ENCODE measurements around the gene IPO9. TPM values are rescaled to one million over a fixed set of nuclear protein-coding genes. Genes with fewer than 3 reads are reported as not detected.

Gene IPO9
- polyA plus RNA-seq, 1 donor (not counting 4 experiments of a cell fraction or from before 2014, with no cell fraction given): 38.9 TPM

DNA sequence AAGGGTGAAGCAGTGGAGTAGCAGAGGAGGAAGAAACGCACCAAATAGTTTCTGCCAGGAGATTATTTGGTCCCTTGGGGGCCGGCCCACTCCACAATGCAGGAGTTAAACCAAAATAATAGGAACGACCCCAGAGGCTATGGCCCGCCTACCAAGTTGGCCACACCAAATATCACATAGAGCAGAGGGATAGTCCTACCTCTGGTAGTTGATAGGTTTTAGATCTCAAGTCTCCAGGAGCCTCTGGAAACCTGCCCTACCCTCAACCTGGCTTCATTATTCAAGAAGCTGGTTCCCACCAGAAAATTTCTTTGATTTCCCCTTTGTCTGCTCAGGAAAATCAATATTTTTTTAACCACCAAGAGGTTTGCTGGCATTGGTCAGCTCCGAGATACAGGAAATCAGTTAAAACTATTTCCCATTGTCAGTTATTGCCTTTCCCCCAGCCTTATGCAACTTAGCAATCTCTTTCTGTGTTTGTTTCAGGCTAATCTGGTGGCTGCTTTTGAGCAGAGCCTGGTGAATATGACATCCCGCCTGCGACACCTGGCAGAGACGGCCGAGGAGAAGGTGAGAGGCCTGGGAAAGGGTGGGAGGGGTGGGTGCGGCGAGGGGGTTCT, 35.5 kb upstream of the IPO9 start:
- Histone ChIP-seq H3K9ac (ENCODE audit: control insufficient read depth, extremely low read depth, insufficient read depth, low read length) (no peak overlapping the region), H4K20me1 (ENCODE audit: control insufficient read depth, extremely low read depth, insufficient read depth, low read length) (no peaks in the 10 kb centered on the region), H3K4me2 (ENCODE audit: control insufficient read depth, extremely low read depth, insufficient read depth, low read depth, low read length) (no peak overlapping the region), H3K79me2 (ENCODE audit: control insufficient read depth, insufficient read depth, low read length) (no peaks in the 10 kb centered on the region), H2AFZ (ENCODE audit: control insufficient read depth, low read length) (no peak overlapping the region), H3K9me3 (ENCODE audit: control insufficient read depth, low read depth, low read length) (no peaks in the 10 kb centered on the region), H3K27ac (ENCODE audit: control insufficient read depth, insufficient read depth, low read length) (no peak overlapping the region), H3K4me3 (ENCODE audit: control insufficient read depth in 2 of 3, extremely low read depth in 1 of 3, insufficient read depth in 2 of 3, low read depth in 1 of 3, low read length in 3 of 3) (no peak overlapping the region), H3K27me3 (ENCODE audit: control insufficient read depth, extremely low read depth, insufficient read depth, low read length) (no peaks in the 10 kb centered on the region), H3K4me1 (ENCODE audit: control insufficient read depth, extremely low read depth, insufficient read depth, low read length) (peaks cover 25% of the 10 kb centered on the region), H3K36me3 (ENCODE audit: control insufficient read depth in 2 of 2, extremely low read depth in 1 of 2, insufficient read depth in 2 of 2, low read length in 2 of 2) (peaks cover 36 to 54% of the 10 kb centered on the region in 2 experiments), H3K9me1 (ENCODE audit: control insufficient read depth, extremely low read depth, insufficient read depth, low read length) (no peaks in the 10 kb centered on the region)
- DNase-seq (ENCODE audit: low read depth, low spot score) (no peak), FAIRE-seq (no peak)
- dilution Hi-C loops (cut with MboI; ENCODE audit: extremely low pct_ligation_motif_present, low sequenced_read_pairs): loop anchor here (25.0 kb wide), 1 partner anchor 231 kb away; no protein-coding TSS in a partner anchor
- TF ChIP-seq, protein P1, sequence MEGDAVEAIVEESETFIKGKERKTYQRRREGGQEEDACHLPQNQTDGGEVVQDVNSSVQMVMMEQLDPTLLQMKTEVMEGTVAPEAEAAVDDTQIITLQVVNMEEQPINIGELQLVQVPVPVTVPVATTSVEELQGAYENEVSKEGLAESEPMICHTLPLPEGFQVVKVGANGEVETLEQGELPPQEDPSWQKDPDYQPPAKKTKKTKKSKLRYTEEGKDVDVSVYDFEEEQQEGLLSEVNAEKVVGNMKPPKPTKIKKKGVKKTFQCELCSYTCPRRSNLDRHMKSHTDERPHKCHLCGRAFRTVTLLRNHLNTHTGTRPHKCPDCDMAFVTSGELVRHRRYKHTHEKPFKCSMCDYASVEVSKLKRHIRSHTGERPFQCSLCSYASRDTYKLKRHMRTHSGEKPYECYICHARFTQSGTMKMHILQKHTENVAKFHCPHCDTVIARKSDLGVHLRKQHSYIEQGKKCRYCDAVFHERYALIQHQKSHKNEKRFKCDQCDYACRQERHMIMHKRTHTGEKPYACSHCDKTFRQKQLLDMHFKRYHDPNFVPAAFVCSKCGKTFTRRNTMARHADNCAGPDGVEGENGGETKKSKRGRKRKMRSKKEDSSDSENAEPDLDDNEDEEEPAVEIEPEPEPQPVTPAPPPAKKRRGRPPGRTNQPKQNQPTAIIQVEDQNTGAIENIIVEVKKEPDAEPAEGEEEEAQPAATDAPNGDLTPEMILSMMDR (optimal IDR thresholded peaks at IDR 0.05 in 1 of 3, IDR thresholded peaks at IDR 0.05 in 1 of 3, conservative IDR thresholded peaks at IDR 0.05 in 1 of 3; ENCODE audit: extremely low read depth in 1 of 3, insufficient read depth in 2 of 3, low read length in 3 of 3): no peak
- TF ChIP-seq EZH2 (IDR thresholded peaks at IDR 0.05; ENCODE audit: low read length): no peak

DNA sequence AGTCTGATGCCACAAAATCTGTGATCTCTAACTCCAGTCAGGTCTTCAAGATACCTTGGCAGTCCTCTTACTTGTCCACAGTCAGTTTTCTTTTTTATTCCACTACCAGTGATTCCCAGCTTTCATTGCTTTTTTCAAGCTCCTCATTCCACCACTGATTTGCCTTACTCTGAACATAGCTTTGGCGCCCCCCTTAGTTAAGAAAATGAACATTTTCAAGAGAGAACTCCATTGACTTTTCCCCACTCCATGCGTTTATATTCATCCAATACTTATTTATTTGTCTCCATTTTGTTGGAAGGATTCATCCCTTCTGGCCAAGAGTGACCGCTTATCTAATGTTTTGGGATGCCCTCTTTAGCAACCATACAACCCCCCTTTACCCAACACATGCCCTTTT, 33.9 kb upstream of the IPO9 start:
- dilution Hi-C loops (cut with MboI; ENCODE audit: extremely low pct_ligation_motif_present, low sequenced_read_pairs): loop anchor here (25.0 kb wide), 1 partner anchor 233 kb away; no protein-coding TSS in a partner anchor
- Histone ChIP-seq H3K36me3 (ENCODE audit: control insufficient read depth in 2 of 2, extremely low read depth in 1 of 2, insufficient read depth in 2 of 2, low read length in 2 of 2) (peaks cover 29 to 53% of the 10 kb centered on the region in 2 experiments), H2AFZ (ENCODE audit: control insufficient read depth, low read length) (no peak overlapping the region), H3K9ac (ENCODE audit: control insufficient read depth, extremely low read depth, insufficient read depth, low read length) (no peak overlapping the region), H3K27me3 (ENCODE audit: control insufficient read depth, extremely low read depth, insufficient read depth, low read length) (no peaks in the 10 kb centered on the region), H3K79me2 (ENCODE audit: control insufficient read depth, insufficient read depth, low read length) (no peaks in the 10 kb centered on the region), H3K4me2 (ENCODE audit: control insufficient read depth, extremely low read depth, insufficient read depth, low read depth, low read length) (no peak overlapping the region), H3K27ac (ENCODE audit: control insufficient read depth, insufficient read depth, low read length) (no peak overlapping the region), H3K9me1 (ENCODE audit: control insufficient read depth, extremely low read depth, insufficient read depth, low read length) (no peaks in the 10 kb centered on the region), H4K20me1 (ENCODE audit: control insufficient read depth, extremely low read depth, insufficient read depth, low read length) (no peaks in the 10 kb centered on the region), H3K4me3 (ENCODE audit: control insufficient read depth in 2 of 3, extremely low read depth in 1 of 3, insufficient read depth in 2 of 3, low read depth in 1 of 3, low read length in 3 of 3) (no peak overlapping the region), H3K9me3 (ENCODE audit: control insufficient read depth, low read depth, low read length) (no peaks in the 10 kb centered on the region), H3K4me1 (ENCODE audit: control insufficient read depth, extremely low read depth, insufficient read depth, low read length) (peaks cover 13% of the 10 kb centered on the region)
- no peak for FAIRE-seq
- TF ChIP-seq, protein P1 (optimal IDR thresholded peaks at IDR 0.05 in 1 of 3, IDR thresholded peaks at IDR 0.05 in 1 of 3, conservative IDR thresholded peaks at IDR 0.05 in 1 of 3; ENCODE audit: extremely low read depth in 1 of 3, insufficient read depth in 2 of 3, low read length in 3 of 3): peak in 1 of 3 experiments; percentile 28
- TF ChIP-seq EZH2 (IDR thresholded peaks at IDR 0.05; ENCODE audit: low read length): no peak
- no peak for DNase-seq (ENCODE audit: low read depth, low spot score)
